ENCODE data around the gene CDK5R1. TPM values are rescaled to one million over a fixed set of nuclear protein-coding genes. Genes with fewer than 3 reads are reported as not detected.

The CDK5R1 gene
- polyA plus RNA-seq, 1 of the 3 experiments (the other 2 are of a cell fraction) = 1.4 TPM

GRCh38 chr17:32504166-32504990 is 17.6 kb downstream of the CDK5R1 start:
- Histone ChIP-seq H3K4me2 (peak overlapping the region; percentile 19; the same call in 1 of the 2 replicates), H3K9me3 (no peaks in the 10 kb centered on the region), H3K79me2 (ENCODE audit: insufficient read depth) (no peaks in the 10 kb centered on the region), H3K9ac (no peak overlapping the region), H2AFZ (ENCODE audit: low read depth) (no peak overlapping the region), H3K36me3 (replicated peaks in 1 of 2; ENCODE audit: control insufficient read depth in 1 of 2, insufficient read depth in 2 of 2, low read length in 1 of 2) (no peaks in the 10 kb centered on the region), H3K27ac (ENCODE audit: low read depth in 2 of 2, low read length in 1 of 2) (no peak overlapping the region), H3K4me3 (ENCODE audit: low read depth in 2 of 2, low read length in 1 of 2) (no peak overlapping the region), H3K9me2 (no peaks in the 10 kb centered on the region), H4K20me1 (ENCODE audit: insufficient read depth) (no peaks in the 10 kb centered on the region), H3K4me1 (ENCODE audit: control insufficient read depth in 1 of 2, insufficient read depth in 2 of 2, low read depth in 1 of 2, low read length in 1 of 2) (peaks cover 6 to 7% of the 10 kb centered on the region in 2 experiments; a peak in 3 of 4 replicates), H3K27me3 (ENCODE audit: insufficient read depth) (no peaks in the 10 kb centered on the region), H3F3A (replicated peaks; ENCODE audit: insufficient read depth) (no peaks in the 10 kb centered on the region)
- POLR2A ChIA-PET = no interaction called here
- WGBS (ENCODE audit: low lambda C conversion rate) = 80% methylated on average over 17 of the region's 18 CpGs
- CTCF ChIA-PET = interaction anchor here (0.6 to 1.7 kb wide), 3 partner anchors 41 to 192 kb away, joined by 3 to 4 read pairs (median 4); no protein-coding TSS in a partner anchor
- DNase-seq = no peak
- TF ChIP-seq RFX5 (IDR thresholded peaks at IDR 0.05; ENCODE audit: low read length) (no peak), RAD21 (IDR thresholded peaks at IDR 0.05; ENCODE audit: low read length) (no peak), EZH2phosphoT487 (IDR thresholded peaks at IDR 0.05; ENCODE audit: borderline replicate concordance, low read depth) (no peak), TEAD4 (IDR thresholded peaks at IDR 0.05; ENCODE audit: borderline replicate concordance, insufficient read depth) (no peak), POLR2AphosphoS5 (IDR thresholded peaks at IDR 0.05; ENCODE audit: low read depth, low read length) (no peak)
- TF ChIP-seq, protein P1, sequence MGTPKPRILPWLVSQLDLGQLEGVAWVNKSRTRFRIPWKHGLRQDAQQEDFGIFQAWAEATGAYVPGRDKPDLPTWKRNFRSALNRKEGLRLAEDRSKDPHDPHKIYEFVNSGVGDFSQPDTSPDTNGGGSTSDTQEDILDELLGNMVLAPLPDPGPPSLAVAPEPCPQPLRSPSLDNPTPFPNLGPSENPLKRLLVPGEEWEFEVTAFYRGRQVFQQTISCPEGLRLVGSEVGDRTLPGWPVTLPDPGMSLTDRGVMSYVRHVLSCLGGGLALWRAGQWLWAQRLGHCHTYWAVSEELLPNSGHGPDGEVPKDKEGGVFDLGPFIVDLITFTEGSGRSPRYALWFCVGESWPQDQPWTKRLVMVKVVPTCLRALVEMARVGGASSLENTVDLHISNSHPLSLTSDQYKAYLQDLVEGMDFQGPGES (IDR thresholded peaks at IDR 0.05; ENCODE audit: low read depth, low read length) = no peak

- Histone ChIP-seq H3F3A (replicated peaks; ENCODE audit: insufficient read depth) (no peaks in the 10 kb centered on the region), H3K9me3 (no peaks in the 10 kb centered on the region), H3K79me2 (ENCODE audit: insufficient read depth) (no peaks in the 10 kb centered on the region), H3K9me2 (no peaks in the 10 kb centered on the region), H3K27me3 (ENCODE audit: insufficient read depth) (no peaks in the 10 kb centered on the region), H3K4me3 (ENCODE audit: low read depth in 2 of 2, low read length in 1 of 2) (no peak overlapping the region), H2AFZ (ENCODE audit: low read depth) (no peak overlapping the region), H3K27ac (ENCODE audit: low read depth in 2 of 2, low read length in 1 of 2) (no peak overlapping the region), H3K4me1 (ENCODE audit: control insufficient read depth in 1 of 2, insufficient read depth in 2 of 2, low read depth in 1 of 2, low read length in 1 of 2) (peaks cover 4 to 5% of the 10 kb centered on the region in 2 experiments; a peak in 3 of 4 replicates), H3K4me2 (no peak overlapping the region), H4K20me1 (ENCODE audit: insufficient read depth) (no peaks in the 10 kb centered on the region), H3K9ac (no peak overlapping the region), H3K36me3 (replicated peaks in 1 of 2; ENCODE audit: control insufficient read depth in 1 of 2, insufficient read depth in 2 of 2, low read length in 1 of 2) (no peaks in the 10 kb centered on the region)
- 88% methylated on average over 5 of the region's 5 CpGs for WGBS (ENCODE audit: low lambda C conversion rate)
- DNase-seq = no peak
- CTCF ChIA-PET = interaction anchor here (1.3 to 2.3 kb wide), 2 partner anchors 47 to 245 kb away, joined by 3 to 7 read pairs; no protein-coding TSS in a partner anchor
- POLR2A ChIA-PET = no interaction called here
- TF ChIP-seq MEF2A (IDR thresholded peaks at IDR 0.05; ENCODE audit: borderline replicate concordance, low read depth) (no peak), RAD21 (IDR thresholded peaks at IDR 0.05; ENCODE audit: low read length) (no peak), NFIC (IDR thresholded peaks at IDR 0.05; ENCODE audit: borderline replicate concordance) (no peak), TAF1 (IDR thresholded peaks at IDR 0.05; ENCODE audit: borderline replicate concordance, low read depth, low read length) (no peak), CTCF (IDR thresholded peaks at IDR 0.05) (no peak), SMC3 (IDR thresholded peaks at IDR 0.05; ENCODE audit: low read depth, low read length) (no peak), EZH2phosphoT487 (IDR thresholded peaks at IDR 0.05; ENCODE audit: borderline replicate concordance, low read depth) (no peak), NRF1 (IDR thresholded peaks at IDR 0.05; ENCODE audit: low read depth, low read length) (no peak), MXI1 (IDR thresholded peaks at IDR 0.05; ENCODE audit: low read depth, low read length) (no peak), PBX3 (IDR thresholded peaks at IDR 0.05) (no peak), RCOR1 (IDR thresholded peaks at IDR 0.05; ENCODE audit: low read length) (no peak), EP300 (IDR thresholded peaks at IDR 0.05; ENCODE audit: borderline replicate concordance in 1 of 2, low read depth in 1 of 2, low read length in 1 of 2) (no peak), RXRA (IDR thresholded peaks at IDR 0.05; ENCODE audit: borderline replicate concordance, low read depth) (no peak), TCF12 (IDR thresholded peaks at IDR 0.05) (no peak), GABPA (IDR thresholded peaks at IDR 0.05; ENCODE audit: low read depth) (no peak), USF1 (IDR thresholded peaks at IDR 0.05; ENCODE audit: borderline replicate concordance, low read depth) (no peak)
Measured at GRCh38 chr17:32508926-32509325, 22.1 kb downstream of the CDK5R1 start.

All from SK-N-SH (cell line).